ENCODE measurements around the gene C1orf146. TPM values are rescaled to one million over a fixed set of nuclear protein-coding genes. Genes with fewer than 3 reads are reported as not detected.

The C1orf146 gene
- total and polyA plus RNA-seq, 2 donors from 2014 or later, result not detected

DNA sequence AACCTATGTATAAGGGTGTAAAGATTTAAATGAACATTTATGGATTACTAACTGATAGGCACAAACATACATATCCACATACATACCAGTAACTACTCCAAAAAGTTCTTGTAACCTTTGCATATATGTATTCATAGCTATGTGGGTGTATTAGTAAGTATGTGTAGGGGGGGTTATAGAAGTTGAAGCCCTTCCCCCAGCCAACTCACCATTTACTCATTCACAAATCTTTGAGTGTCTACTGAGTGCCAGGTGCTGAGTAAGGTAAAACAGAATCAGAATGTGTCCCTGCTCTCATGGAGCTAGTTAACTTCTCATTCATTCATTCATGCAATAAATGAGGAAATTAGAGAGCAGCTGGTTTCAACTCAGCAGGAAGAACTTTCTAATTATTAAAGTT lies 1.3 kb downstream of the C1orf146 start:
- Histone ChIP-seq H3K9me3 (ENCODE audit: control insufficient read depth in 2 of 3, insufficient read depth in 1 of 3, low read length in 3 of 3) (no peaks in the 10 kb centered on the region), H3K4me1 (ENCODE audit: control insufficient read depth in 2 of 3, insufficient read depth in 2 of 3, low read depth in 1 of 3, low read length in 3 of 3) (no peaks in the 10 kb centered on the region), H3K27ac (ENCODE audit: low read depth in 2 of 2, low read length in 2 of 2) (no peak overlapping the region), H3K9ac (ENCODE audit: low read length in 3 of 3) (no peak overlapping the region), H3K36me3 (ENCODE audit: control insufficient read depth in 2 of 3, insufficient read depth in 3 of 3, low read length in 3 of 3) (no peaks in the 10 kb centered on the region), H3K27me3 (ENCODE audit: control insufficient read depth, insufficient read depth, low read length) (no peaks in the 10 kb centered on the region), H3K4me3 (ENCODE audit: low read length in 3 of 3) (no peak overlapping the region)
- TF ChIP-seq, protein P1, sequence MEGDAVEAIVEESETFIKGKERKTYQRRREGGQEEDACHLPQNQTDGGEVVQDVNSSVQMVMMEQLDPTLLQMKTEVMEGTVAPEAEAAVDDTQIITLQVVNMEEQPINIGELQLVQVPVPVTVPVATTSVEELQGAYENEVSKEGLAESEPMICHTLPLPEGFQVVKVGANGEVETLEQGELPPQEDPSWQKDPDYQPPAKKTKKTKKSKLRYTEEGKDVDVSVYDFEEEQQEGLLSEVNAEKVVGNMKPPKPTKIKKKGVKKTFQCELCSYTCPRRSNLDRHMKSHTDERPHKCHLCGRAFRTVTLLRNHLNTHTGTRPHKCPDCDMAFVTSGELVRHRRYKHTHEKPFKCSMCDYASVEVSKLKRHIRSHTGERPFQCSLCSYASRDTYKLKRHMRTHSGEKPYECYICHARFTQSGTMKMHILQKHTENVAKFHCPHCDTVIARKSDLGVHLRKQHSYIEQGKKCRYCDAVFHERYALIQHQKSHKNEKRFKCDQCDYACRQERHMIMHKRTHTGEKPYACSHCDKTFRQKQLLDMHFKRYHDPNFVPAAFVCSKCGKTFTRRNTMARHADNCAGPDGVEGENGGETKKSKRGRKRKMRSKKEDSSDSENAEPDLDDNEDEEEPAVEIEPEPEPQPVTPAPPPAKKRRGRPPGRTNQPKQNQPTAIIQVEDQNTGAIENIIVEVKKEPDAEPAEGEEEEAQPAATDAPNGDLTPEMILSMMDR (IDR thresholded peaks at IDR 0.05; ENCODE audit: borderline replicate concordance, extremely low read depth, insufficient read depth), result no peak
- intact Hi-C loops (cut with DNase I), result no loop called here
- no peak for FAIRE-seq
- no peak for DNase-seq

DNA sequence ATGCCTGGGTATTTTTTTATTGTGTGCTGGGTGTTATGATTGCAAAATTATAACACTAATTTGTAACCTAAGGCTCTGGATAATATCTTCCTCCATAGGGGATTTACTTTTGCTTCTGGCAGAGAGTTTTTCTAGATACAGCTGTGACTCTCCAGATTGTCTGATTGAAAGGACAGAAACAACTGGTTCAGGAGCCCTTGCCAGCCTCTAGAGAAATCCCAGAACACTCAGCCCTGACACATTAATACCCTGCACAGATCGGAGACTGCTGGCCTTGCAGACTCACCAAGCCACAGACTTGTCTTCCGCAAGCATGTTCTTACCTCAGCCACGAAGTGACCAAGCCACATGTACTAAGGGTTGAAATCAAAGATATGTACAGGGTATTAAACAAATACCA lies 10.7 kb downstream of the C1orf146 start:
- no peaks in the 10 kb centered on the region for H3K36me3 ChIP-seq (ENCODE audit: control insufficient read depth in 2 of 3, insufficient read depth in 3 of 3, low read length in 3 of 3)
- no peak overlapping the region for H3K4me3 ChIP-seq (ENCODE audit: low read length in 3 of 3)
- DNase-seq (no peak), FAIRE-seq (no peak)
- H3K9ac ChIP-seq (ENCODE audit: low read length in 3 of 3), result no peak overlapping the region
- H3K27ac ChIP-seq (ENCODE audit: low read depth in 2 of 2, low read length in 2 of 2), result no peak overlapping the region
- H3K27me3 ChIP-seq (ENCODE audit: control insufficient read depth, insufficient read depth, low read length), result no peaks in the 10 kb centered on the region
- no peaks in the 10 kb centered on the region for H3K4me1 ChIP-seq (ENCODE audit: control insufficient read depth in 2 of 3, insufficient read depth in 2 of 3, low read depth in 1 of 3, low read length in 3 of 3)
- H3K9me3 ChIP-seq (ENCODE audit: control insufficient read depth in 2 of 3, insufficient read depth in 1 of 3, low read length in 3 of 3), result no peaks in the 10 kb centered on the region
- TF ChIP-seq, protein P1 (IDR thresholded peaks at IDR 0.05; ENCODE audit: borderline replicate concordance, extremely low read depth, insufficient read depth), result no peak
- intact Hi-C loops (cut with DNase I), result no loop called here

DNA sequence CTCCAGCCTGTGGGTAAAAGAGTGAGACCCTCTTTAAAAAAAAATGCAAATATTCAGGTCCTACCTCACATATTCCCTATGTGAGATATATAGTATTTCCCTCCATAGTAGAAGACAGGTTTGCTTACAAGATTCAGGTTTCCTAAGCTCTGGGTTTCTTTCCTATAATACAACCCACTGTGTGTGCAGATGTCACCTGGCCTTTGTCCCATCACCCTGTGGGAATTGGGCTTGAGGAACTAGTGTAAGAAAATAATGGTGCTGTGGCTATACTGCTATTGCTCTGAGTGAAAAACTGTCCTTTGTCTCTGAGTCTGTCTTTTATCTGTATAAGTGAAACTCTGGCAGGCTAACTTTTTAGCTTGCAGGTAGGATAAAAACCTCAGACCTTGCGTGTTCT lies 13.0 kb downstream of the C1orf146 start:
- intact Hi-C loops (cut with DNase I), result no loop called here
- DNase-seq, result no peak

More for the DNA sequence above, 13.0 kb downstream of the C1orf146 start:
- Histone ChIP-seq H3K4me3 (ENCODE audit: low read length in 3 of 3) (no peak overlapping the region), H3K27me3 (ENCODE audit: control insufficient read depth, insufficient read depth, low read length) (no peaks in the 10 kb centered on the region), H3K4me1 (ENCODE audit: control insufficient read depth in 2 of 3, insufficient read depth in 2 of 3, low read depth in 1 of 3, low read length in 3 of 3) (no peaks in the 10 kb centered on the region), H3K9ac (ENCODE audit: low read length in 3 of 3) (no peak overlapping the region), H3K9me3 (ENCODE audit: control insufficient read depth in 2 of 3, insufficient read depth in 1 of 3, low read length in 3 of 3) (no peaks in the 10 kb centered on the region), H3K27ac (ENCODE audit: low read depth in 2 of 2, low read length in 2 of 2) (no peak overlapping the region), H3K36me3 (ENCODE audit: control insufficient read depth in 2 of 3, insufficient read depth in 3 of 3, low read length in 3 of 3) (no peaks in the 10 kb centered on the region)
- FAIRE-seq, result no peak
- TF ChIP-seq, protein P1 (IDR thresholded peaks at IDR 0.05; ENCODE audit: borderline replicate concordance, extremely low read depth, insufficient read depth), result no peak
